Activated naive CD4-positive, alpha-beta T cell treated with anti-CD3 and anti-CD28 coated beads, Interleukin-2, amount 10 ng/mL, durations not matched to agents 5 hours and 36 hours (primary cell): ENCODE results near the gene PLA2R1. TPM values are rescaled to one million over a fixed set of nuclear protein-coding genes. Genes with fewer than 3 reads are reported as not detected.

ENCODE experiments used
- total RNA-seq, 2 experiments: library from RNA; stranded (reverse); gene quantifications; one replicate each; pipeline ENCODE4 v1.2.3, GENCODE V29; 2021

Gene PLA2R1
- not detected for total RNA-seq

GRCh38 chr2:160062292-160063005, at the start of gene PLA2R1:
TSS of gene PLA2R1 (minus strand) at chr2:160062615. CDS start at chr2:160062403, 212 bp downstream.

GRCh38 chr2:159904127-159904958, 158.1 kb downstream of the PLA2R1 start, which contains the start of gene LY75:
TSS of gene LY75 (minus strand) at chr2:159904756.

Other genes with a start within 250 kb of the PLA2R1 start
- 10 to 100 TPM; 29.0 to 29.1 TPM for gene LY75, start 157.9 kb downstream of the PLA2R1 start, total RNA-seq
- not detected for gene ITGB6, start 137.7 kb upstream of the PLA2R1 start, total RNA-seq